Astrocyte of the hippocampus (primary cell): ENCODE data around the gene CHTF8.

Experiments used
- DNase-seq: peaks from one replicate; pipeline ENCODE4 v3.0.0; 2011; ENCODE audit warnings: low read depth, low spot score

The CHTF8 gene

GRCh38 chr16:69113216-69113615 lies 19.2 kb downstream of the CHTF8 start:
- no peak for DNase-seq

- peak; percentile 60 for DNase-seq
These were observed 19.9 kb downstream of the CHTF8 start for GRCh38 chr16:69112285-69113129.

GRCh38 chr16:69111876-69112230 lies 20.5 kb downstream of the CHTF8 start:
- DNase-seq = no peak

DNA sequence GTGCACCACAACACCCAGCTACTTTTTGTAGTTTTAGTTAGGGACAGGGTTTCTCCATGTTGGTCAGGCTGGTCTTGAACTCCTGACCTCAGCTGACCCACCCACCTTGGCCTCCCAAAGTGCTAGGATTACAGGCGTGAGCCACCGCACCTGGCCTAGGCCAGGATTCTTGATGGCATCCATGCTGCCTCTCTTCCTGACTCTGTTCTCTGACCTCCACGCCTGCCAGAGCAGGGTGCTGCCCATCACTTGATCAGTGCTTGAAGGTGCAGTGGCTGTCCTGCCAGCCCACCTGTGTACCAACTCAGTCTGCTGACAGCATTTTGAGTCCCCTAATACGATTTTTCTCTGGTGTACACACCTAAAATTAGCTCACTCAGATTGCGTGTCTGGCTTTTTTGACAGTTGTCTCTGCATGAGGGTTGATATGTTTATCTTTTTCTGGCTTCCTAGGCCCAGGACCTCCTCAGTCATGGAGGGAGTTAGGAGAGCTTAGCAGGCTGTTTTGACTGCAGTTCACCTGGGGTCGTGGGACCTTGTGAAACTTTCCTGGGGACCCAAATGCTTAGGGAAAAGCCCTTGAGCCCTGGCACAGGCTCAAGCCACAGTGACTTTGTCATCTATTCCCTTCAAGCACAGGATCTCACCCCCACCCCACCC lies 21.0 kb downstream of the CHTF8 start:
- no peak for DNase-seq

DNA sequence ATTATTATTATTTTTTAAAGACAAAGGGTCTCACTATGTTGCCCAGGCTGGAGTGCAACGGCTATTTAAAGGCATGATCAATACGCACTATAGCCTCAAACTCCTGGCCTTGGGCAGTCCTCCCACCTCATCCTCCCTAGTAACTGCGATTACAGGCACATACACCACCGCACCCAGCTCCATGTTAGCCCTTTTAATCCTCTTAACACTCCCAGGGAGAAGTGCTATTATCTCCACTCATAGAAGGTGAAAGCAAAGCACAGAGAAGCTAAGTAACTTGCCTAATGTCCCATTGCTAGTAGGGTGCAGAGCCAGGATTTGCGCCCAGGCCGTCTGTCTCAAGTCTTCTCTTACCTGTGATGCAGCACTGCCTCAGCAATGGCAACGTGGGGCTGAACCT lies 22.0 kb downstream of the CHTF8 start:
- no peak for DNase-seq

- no peak for DNase-seq
These were observed 22.7 kb downstream of the CHTF8 start for GRCh38 chr16:69109486-69110270.

- no peak for DNase-seq
These were observed 23.5 kb downstream of the CHTF8 start for GRCh38 chr16:69108905-69109252.

DNA sequence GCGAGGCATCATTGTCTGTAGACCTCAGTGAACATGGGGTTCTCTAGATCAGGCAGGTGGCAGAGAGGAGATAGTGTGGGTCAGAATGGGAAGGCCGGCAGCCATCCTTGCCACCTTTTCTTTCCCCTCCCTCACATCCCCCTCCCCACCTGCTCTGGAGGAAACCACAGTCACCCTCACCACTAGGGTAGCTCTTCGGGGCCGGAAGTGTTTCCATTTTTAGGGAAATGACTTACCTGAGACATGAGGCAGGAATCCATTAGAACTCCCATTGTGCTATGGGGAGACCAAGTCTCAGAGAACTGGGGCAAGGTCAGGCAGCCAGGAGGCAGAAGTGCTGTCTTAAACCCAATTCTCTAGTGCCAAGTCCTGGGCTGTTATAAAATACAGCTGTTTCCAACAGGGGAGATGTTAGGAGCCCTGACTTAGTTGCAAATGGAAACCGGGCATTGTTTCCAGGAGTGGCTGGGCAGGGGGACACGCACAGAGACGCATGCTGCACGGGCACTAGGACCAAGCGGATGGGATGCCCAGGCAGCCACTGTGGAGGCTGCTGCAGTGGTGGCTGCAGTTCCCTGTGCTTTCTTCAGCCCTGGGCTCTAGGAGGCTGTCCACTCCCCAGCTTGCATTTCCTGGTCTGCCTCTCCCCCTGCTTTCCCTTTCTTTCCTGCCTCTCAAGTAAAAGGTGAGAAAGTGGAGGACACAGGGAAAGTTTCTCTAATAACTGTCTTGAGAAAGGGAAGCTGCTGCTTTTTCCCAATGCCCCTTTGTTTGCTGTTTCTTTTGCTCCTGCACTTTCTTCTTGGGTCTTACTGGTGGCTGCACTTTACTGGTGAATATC lies 24.1 kb downstream of the CHTF8 start:
- DNase-seq = peak; percentile 34

DNA sequence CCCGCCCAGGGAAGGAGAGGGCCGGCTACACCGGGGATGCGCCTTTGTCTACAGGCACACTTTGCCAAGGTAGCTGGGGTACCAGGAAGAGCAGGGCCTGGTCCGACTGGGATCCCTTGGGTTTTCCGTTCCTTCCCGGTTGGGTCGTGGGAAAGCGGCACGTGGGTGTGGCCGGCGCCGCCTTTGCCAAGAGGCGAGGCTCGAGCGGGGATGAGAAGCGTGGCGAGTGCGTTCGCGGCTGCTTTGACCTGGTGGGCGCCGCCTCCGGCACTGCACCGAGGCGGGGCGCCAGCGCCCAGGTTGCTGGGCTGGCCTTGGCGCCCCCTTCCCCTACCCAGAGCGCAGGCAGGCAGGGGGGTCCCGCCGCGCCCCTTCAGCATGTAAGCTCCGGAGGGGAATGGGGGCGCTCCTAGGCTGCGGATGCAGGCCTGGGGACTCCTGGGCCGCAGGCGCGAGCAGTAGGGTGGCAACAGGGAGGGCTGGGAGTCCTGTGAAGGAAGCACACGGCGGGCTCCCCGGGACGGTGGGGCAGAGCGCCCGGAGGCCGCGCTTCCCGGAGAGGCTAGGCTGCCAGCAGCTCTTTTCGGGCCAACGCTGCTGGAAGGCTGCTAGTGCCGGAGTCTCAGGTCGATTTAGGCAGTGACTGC lies 24.9 kb downstream of the CHTF8 start:
- DNase-seq = peak; percentile 47

- DNase-seq = peak; percentile 39
These were observed 25.7 kb downstream of the CHTF8 start for GRCh38 chr16:69106491-69107315.

DNA sequence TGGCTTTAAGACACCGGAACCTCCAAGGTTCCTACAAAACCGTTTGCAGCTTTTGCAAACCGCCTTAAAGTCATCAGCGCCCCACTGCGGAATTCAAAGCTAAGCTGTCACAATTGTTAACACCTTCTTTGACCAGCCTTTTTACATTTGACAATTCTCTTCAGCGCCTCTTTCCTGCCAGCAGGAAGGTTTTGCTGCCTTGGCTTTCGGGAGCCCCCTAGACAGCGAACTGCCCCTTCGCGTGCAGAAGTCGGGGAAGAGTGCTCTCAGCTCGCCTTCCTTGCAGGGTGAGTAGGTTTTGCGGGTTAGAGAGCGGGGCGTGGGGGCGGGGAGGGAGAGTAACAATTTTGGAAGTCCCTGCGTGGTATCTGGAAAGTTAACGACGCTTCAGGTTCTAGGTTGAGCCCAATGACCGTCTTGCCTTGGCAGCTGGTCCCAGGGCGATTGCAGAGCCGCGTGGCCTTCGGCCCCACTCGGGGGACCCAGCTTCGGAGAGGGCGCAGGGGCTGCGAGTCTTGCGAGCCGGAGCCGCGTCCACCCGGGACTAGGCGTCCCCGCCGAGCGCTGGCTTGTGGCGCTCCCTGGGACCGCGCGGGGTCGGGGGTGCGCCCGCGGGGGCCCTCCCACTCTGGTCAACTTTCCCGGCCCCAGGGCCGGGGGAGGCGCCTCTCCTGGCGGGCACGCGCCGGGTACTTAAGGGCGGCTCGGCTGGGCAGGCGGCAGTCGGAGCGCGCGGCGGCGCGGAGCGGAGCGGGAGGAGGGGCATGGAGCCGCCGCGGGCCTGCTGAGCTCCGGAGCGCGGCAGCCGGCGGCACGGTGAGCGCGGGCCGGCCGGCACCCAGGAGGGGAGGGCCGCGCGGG lies 26.7 kb downstream of the CHTF8 start, which contains the start of gene HAS3:
Gene HAS3 (plus strand): TSS at position 153 of the 861 bp plus-strand sequence. CDS start 3,743 bp downstream, outside the sequence.
- DNase-seq = peak; percentile 86

DNA sequence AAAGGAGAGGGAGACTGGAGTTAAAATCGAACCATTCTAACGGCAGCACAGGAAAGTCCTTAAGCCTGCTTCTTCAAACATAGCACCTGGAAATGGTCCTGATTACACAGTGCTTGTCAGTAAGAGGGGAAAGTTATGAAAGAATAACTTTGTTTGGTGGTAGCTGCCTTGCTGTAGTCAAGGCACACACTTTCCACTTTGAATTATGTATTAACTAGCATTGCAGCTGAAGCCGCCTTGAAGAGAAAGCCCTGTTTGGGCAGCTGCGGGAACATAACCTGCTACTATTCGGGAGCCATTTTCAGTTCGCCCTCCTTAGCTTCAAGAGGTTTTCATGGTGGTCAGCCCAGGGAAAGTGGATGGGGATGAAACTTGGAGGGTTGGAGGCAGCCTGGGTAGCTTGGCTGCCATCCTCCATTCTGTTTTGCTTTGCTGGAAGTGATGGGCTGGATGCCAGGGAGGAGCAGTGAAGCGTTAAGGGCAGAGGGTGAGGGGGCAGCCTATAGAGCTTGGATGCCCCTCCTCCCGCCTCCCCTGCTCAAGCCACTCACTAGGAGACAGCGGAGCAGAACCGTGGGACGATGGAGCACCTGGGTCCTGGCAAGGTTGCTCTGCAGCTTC lies 32.2 kb downstream of the CHTF8 start:
- peak; percentile 44 for DNase-seq

GRCh38 chr16:69095193-69095592 lies 37.2 kb downstream of the CHTF8 start:
- no peak for DNase-seq

DNA sequence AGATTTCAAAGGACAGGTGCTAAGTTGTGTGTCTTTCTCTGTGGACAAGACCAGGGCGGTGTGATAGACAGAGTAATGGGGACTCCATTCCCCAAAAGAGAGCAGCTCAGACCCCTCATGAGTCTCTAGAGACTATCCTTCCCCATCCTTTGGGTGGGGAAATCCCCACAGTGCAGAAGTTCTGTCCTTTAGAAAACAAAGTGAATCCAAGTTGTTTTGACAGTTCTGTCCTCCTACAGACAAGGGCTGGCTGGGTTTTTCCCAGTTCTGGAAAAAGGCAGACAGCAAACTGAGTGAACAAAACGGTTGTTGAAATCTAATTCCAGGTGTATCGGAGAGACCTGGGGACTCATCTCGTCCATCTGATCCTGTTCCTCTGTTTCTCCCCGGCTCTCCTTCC lies 37.9 kb downstream of the CHTF8 start:
- DNase-seq = no peak

- no peak for DNase-seq
These were observed 38.4 kb downstream of the CHTF8 start for GRCh38 chr16:69093974-69094373.

GRCh38 chr16:69089091-69089910 lies 43.1 kb downstream of the CHTF8 start:
- peak; percentile 57 for DNase-seq

DNA sequence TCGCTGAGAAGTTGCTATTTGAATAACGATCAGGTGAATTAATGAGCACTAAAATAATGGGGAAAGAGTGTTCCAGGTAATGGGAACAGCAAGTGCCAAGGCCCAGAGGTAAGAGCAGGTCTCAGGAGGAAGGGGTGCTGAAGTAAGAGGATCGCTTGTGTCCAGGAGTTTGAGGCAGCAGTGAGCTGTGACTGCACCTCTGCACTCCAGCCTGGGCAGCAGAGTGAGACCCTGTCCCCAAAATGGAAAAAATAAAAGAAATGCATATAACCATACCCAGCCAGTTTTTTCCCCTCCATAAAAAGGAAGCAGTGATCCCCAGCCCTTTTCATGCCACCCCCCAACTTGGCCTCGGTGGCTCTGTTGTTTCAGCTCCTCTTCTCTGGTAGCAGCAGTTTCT lies 43.7 kb downstream of the CHTF8 start:
- no peak for DNase-seq

- no peak for DNase-seq
These were observed 45.2 kb downstream of the CHTF8 start for GRCh38 chr16:69087161-69087581.
